HG03378 (cell line): Measurements from ENCODE around the gene HOXB8.

Experiments
- ATAC-seq: cut with Tn5 transposase; IDR thresholded peaks from one replicate; pipeline ENCODE4 v1.9.1; 2021; ENCODE audit warnings: mild to moderate bottlenecking, moderate library complexity; ENCODE audit not compliant: unreplicated experiment

HOXB8 gene

DNA sequence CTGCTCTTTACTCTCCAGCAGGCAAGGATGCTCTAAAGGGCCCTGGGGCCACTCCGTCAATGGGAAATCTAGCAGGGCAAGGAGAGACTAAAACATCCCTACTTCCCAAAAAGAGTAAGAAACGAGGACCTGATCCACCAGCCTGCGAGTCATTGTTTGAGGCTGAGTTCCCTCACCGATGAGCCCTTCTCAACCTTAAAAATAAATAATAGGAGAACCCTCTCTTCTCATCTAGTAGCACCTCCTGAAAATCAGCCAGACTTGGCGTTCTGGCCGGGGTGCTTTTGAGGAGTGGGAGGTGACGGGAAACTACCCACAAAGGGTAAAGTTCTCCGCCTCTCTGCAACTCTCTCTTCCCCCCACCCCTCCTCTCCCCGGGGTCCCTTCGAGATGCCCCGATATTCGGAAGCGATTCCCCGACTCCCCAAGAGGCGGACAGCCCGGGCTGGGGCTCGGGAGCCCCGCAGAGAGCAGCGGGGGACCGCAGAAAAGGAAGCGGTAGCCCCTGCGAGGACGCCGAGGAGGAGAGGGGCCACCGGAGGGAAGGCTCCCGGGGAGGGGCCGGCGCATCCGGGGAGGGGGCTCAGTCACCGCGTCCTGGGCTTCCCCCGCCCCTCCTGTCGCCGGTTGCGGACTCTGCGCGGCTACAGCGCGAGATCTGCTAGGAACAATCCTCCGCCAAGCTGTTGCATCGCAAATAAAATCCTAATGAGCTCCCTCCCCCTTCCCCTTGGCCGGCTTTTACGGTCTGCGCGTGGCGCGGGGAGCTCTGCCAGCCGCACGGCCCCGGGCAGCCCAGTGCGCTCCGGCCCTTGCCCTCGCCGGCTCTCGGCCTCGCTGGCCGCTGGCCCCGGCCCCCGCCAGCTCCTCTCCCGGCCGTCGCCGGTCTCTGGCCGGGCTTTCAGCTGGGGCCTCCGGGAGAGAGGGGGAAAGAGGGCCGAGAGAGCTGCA is 9.7 kb upstream of the HOXB8 start:
- no peak for ATAC-seq

DNA sequence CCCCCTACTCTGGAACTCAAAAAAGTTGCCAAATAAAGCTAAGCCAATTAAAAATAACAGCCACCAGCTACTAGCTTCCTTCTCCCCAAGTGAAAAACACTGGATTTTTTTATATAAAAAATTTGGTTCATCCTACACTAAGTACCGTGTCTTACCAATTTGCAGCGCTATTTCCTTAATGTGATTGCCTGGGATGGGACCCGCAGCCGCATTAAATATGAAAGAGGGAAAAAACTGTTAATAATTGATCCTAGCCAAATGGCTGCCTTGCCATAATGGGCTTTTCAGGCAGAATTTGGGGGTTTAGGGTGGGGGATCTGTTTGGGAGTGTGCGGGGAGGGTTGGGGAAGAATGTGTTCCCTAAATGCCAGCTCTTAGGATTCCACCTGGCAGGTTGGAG is 9.0 kb upstream of the HOXB8 start:
- ATAC-seq, result no peak

DNA sequence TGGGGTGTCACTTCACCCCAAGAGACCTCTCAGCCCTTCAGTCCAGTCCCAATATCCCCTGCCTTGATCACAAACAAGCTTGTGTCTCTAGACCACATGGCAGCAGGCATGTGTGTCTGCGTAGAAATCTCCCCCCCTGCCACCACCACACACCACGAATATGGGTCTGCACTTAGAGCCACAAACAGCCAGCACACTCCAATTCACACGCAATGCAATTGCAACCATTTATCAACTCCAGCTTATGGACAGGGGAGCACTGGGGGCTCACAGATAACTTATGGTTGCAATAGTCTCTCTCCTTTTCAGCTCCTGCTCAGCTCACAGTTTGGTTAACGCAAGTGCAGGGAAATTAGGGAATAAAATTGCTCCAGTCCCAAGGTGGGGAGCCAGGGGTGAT is 8.5 kb upstream of the HOXB8 start:
- ATAC-seq, result no peak

DNA sequence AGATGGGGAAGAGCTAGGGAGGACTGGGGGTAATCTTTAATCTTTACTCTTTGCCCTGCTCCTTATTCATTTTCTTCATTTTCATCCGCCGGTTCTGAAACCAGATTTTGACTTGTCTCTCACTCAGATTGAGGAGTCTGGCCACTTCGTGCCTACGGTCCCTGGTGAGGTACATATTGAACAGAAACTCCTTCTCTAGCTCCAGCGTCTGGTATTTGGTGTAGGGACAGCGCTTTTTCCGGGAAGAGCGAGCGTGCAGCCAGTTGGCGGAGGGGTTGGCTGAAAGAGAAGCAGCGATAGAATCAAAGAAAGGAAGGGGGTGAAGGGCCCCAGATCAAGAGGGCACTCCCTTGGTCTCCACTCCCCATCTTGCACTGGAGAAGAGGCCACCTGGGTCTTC is 7.8 kb upstream of the HOXB8 start:
- ATAC-seq, result no peak

DNA sequence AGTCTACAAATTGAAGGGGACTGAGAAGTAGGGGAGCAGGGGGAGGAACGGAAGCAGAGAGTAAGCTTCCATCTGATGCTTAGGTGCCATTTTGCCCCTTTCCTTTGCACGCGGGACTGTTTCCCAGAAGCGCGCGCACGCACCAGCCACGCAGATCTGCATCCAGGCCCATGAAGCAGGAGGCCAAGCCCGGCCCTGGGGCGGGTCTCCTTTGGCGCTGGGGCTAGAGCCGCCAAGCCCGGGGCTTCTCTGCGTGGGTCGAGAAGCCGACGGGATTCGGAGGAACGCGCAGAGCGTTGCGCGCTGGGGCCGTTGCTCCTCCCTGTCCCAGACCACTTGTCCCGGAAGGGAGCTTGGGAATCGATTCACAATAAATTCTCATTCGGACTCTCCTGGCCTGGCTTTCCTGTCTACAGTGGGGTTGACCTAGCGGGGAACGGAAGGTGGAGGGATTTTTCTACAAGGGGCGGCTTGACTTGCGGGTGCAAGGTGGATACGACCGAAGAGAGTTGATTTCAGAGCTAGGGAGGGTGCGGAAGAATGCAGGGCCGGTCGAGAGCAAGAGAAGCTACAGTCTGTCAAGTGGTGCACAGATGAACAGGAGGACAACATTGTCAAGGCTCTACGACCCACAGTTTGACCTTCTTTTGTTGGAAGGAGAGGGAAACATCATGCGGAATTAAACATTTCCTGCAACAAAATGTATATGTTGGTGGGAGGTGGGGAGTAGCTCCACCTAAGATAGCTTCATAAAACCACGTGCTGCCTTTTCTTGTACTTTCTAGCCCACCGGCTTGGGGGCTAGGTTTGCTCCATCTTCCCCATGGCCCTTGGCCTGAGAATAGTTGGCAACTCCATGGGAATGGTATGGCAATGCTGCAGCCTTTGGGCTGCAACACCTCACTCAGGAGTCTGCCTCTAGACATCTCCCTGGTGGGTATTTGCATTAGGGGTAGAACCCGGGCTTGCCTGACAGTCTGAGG is 6.6 kb upstream of the HOXB8 start:
- ATAC-seq, result no peak

DNA sequence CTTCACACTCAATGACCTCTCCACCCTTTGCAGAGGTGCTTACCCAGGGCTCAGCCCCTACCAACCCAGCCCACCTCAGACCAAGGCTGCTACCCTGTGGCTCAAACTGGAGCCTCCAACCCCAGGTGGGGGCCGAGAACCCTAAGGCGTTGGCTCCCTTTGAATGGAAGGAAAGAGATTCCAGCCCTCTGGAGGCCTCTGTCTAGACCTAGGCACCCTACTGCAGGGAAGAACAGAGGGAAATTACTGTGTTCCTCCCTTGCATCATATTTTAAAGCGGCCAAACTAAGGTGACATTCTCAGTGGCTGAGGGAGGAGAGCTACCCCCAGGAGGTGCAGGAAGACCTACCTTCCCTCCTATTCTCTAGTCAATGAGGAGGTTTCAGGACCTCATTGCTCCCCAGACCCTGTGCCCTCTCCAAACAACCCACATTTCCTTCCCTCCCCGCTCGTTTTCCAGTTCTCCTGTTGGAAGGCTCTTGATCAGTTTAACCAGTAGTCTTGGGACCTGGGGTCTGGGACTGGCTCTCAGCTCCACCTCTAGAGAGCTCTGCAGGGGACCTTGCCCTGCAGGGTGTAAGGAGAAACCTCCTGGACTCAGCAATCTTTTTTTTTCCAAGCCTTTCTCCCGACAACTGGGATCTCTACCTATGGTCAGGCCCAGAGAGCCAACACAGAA is 5.5 kb upstream of the HOXB8 start:
- ATAC-seq, result no peak

DNA sequence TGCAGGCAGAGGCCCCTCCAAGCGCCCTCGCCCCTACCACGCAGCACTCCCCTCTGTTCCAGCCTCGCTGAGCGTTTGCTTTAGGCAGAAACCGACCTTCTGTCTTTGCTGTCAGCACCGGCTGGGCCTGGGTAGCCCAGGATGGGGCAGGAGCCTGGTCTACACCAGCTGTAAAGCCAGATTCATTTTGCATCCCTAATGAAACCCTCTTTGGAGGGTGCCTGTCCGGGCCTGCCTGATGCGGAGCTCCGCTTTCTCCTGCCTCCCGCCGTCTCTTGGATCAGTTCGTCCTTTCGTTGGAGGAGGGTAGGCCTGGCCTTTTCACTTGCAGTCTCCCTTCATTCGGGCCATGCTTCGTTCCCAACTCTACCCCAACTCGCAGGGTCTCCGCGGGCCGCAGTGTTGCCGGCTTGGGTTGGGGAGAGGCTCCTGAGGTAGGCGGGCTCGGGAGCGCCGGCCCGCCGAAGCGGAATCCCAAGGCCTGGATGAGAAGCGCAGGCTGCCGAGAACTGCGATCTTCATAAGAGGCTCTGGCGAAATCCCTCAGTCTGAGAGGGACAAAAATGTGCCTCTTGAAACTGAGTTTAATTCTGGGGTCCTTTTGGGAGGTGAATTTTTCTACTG is 4.8 kb upstream of the HOXB8 start:
- ATAC-seq, result no peak

DNA sequence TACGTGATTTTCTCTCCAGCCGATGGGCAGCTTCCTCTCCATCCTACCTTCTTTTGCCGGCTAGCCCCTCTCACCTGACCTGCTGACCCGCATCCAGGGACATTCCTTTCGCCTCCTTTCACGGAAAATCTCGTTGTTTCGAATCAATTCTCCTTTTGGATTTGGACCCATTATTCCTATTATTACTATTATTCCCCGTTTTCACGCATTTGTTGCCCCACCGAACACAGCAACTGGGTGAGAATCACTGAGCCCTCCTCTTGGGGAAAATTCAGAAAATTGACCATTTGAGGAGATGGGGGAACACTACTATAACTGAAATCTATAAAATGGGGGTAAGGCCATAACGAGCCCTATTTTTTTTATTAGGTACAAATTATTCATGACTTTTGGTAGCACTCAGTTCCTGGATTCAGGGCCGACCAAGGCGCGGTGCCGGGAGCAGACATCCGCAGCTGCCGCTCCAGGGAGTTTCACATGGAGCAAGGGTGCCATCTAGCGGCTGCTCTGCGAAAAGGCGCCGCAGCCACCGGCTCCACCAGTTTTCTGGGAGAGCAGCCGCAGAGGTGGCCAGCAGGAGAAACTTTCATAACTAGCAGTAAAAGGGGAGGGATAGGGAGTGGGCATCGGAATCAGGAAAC is 3.3 kb upstream of the HOXB8 start:
- ATAC-seq, result no peak

DNA sequence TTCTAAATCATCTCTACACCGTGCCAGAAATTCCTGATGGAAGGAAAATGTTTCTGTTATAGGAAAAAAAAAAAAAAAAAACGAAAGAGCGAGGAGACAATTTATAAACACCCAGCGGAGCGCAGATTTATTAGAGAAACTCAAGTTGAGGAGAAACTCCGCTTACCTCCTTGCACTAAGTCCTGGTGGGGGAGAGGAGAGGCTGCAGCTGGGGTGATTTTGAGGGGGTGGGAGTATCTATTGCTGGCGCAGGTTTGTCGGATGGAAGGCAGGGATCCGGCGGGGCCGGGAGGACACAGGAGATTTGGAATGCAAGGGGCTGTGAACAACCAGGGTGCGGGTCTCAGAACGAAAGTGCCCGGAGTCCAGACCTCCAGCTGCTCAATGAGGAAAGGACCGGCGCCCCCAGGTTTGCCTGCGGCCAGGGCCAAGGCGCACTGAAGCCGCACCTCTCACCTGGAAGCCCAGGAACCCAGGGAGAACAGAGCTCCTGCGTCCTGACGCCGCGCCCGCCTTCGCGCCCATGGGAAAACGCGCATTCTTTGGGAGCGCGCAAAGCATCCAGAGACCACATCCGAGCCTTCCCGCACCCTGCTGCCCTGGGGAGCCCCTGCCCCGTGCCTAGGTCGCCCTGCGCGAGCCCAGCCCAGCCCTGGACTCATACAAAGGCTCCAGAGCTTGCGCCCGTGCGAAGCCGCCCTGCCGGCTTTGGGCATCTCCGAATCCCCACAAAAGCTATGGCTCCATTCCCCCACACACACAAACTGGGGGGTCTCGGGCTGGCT is 2.6 kb upstream of the HOXB8 start:
- no peak for ATAC-seq

DNA sequence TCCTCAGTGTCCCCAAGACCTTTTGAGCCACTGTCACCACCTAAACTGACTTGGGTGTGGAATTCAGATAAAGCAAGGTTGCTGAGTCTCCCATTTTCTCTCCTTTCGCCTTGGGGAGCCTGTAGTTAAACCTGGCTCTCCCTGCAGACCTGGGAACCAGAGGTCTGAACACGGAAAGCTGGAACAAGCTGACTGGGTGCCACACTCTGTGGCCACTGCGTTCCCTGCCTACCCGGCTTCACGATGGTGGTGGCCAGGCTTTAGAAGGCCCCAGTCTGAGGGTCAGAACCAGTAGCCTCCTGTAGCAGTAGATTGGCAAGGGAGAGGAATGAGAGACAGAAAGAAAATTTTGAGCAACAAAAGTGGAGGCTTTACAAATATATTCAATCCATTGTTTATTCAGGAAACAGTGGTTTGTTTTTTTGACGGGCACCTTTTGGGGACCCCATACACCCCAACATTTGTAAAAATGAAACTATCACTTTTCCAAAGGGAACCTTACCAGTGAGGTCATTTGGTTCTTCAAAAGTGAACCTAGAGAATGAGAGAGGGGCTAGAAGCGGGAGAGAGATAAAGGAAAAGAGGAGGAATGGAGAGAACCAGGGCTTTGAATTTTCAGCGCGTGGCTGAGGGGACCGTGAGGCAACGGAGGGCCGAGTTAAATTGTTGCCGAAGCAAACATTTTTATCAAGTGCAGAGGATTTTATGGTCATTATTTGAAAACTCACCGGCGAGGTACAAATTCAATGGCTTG is 1.8 kb upstream of the HOXB8 start:
- ATAC-seq, result no peak

DNA sequence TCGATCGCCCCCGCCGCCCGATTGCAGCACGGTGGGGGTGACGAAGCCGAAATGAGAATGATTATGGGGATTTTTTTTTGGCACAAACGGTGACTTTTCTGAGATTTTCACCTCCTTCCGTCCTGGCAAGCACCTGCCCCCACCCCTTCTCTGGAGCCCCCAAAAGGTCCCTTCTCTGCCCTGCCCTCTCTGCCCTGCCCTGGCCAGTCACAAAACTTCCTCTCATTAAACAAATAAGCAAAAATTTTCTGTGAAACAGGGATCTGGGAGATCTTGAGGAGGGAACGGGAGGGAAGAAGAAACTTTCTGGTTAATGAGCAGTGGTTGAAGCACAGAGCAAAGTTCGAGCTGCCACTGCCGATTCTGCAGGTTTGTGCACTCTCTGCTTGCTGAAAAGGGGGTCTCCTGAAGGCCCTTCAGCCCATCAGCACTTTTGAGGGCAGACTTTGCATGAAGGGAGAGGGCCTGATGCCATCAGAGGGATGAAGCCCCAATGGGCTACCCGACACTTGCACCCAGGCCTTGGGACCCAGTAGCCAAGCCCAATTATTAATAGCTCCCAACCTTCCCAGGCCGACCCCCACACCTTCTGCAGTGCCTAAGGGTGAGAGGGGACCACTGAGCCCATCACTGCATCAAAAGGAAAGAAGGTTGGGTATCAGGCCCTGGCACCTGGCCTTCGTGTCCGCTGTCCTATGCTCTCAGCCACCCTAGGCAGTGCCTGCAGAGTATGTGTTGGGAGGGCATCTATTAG is 1.0 kb upstream of the HOXB8 start:
- ATAC-seq, result no peak

DNA sequence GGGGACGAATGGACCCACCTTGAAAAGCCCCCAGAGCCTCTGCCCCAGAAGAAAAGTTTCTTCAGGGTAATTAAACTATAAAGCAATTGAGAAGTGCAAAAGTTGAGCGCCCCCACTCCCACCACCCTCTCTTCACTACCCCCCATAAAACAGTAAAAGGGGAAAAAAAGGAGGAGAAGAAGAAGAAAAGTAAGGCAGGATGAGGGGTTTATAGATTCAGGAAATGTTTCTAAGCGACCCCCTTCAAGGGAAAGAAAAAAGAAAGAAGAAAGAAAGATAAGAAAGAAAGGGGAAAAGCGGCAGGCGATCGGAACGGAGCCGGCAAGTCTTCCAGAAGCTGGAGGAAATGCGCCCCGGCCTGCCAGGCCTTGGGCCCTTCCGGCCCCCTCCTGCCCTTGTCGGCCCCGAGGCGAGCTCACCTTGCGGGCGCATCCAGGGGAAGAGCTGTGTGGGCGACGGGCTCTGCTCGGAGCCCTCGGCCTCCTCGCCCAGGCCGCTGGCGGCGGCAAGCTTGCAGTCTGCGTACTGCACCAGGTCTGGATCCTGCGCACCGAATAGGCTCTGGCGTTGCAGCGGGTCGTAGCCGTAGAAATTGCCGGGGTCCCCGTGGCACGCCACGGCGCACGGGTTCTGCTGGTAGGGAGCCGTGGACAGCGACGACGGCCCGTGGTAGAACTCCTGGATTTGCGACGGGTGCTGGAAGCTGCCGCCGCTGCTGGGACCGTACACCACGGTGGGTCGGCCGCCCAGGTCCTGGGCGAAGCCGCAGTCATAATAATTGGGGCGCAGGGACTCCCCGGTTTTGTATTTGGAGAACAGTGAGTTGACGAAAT is 1.0 kb downstream of the HOXB8 start:
- no peak for ATAC-seq

DNA sequence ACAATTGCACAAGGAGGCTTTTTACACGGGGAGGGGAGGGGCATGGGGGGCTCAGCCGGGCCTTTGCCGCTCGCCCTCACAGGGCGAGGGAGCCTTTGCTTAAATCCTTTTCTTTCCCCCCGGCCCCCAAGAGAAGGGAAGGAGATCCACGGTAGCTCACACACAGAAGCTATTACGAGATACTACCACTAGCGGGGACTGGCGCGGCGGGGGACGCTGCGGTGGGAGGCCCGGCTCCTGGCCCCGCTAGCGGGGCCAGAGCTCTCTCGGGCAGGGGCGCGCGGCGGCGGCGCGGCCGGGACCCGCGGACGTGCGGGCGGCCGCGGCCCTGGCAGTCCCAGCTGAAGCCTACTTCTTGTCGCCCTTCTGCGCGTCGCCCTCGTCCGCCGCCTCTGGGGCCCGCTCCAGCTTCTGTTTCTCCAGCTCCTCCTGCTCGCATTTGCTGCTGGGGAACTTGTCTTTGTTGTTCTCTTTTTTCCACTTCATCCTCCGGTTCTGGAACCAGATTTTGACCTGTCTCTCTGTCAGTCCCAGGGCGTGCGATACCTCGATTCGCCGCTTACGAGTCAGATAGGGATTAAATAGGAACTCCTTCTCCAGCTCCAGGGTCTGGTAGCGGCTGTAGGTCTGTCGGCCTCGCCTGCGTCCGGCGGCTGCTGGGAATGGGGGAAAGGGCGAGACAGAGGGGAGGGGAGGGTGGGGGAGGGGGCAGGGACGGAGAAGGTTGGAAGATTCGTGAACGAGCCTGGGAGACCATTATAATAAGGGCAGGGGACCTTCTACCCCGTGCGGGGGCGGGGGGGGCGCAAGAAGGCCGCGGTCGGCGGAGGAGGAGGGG is 2.0 kb downstream of the HOXB8 start:
- no peak for ATAC-seq

DNA sequence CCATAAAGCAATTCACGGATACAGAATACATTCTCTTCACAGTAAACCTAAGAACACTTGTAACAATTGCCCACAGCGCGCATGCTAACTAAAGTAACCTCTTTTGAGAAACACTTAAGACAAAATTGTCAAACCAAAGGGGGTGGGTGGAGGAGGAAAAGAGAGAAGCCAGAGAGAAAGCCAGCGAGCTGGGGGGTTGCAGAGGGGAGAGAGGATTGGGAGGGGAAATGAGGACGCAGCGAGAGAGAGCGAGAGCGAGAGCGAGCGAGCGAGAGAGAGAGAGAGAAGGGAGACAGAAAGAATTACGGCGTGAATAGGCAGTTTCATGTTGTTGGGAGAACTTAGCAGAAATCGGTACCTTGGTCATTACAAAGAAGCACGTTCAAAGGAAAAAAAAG is 2.6 kb downstream of the HOXB8 start:
- ATAC-seq, result no peak

DNA sequence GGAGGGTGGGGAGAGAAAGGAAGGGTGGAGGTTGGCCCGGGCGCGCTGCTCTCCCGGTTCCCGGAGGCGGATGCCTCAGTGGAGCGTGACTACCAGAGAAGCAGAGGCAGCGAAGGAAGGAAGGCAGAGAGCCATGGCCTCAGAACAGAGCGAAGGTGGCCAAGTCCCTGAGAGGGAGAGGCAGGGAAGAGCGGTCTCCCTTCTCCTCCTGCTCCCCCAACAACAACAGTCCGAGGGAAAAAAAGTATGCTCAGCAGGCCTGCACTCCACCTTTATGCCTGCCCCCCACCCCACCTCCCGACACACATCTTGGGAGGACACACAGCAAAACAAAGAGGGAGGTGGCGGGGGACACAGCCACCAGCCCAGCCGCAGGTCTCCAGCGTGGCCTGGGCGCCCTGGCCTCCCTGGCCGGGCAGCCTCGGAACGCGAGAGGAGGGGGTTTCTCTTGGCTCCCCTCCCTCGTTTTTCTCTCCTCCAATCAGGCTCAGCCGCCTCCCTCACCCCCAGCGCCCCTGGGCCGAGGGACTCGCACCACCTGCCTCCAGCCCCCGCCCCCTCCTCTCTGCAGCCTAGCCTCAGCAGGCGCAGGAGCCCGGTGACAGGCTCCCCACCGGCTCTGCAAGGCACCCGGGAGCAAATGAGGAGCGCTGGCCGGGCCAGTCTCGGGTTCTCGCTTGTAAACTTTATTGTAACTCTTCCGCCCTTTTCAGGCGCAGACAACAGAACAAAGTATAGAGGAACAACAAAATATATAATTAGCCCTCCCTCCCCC is 3.2 kb downstream of the HOXB8 start:
- no peak for ATAC-seq
